ENCODE results near the gene TEX51.

TEX51 gene

GRCh38 chr2:126912201-126912600 lies 13.5 kb downstream of the TEX51 start:
- H3K4me1 ChIP-seq (ENCODE audit: control insufficient read depth, insufficient read depth, low read length), result no peaks in the 10 kb centered on the region
- CTCF ChIA-PET, result no interaction called here

GRCh38 chr2:126913329-126913728 lies 14.6 kb downstream of the TEX51 start:
- Histone ChIP-seq H3K4me1 (ENCODE audit: control insufficient read depth, insufficient read depth, low read length) (no peaks in the 10 kb centered on the region), H3K27ac (ENCODE audit: extremely low read depth, low read depth, low read length) (no peak overlapping the region), H3K9me3 (ENCODE audit: control insufficient read depth, insufficient read depth, low read depth, low read length) (no peaks in the 10 kb centered on the region), H3K4me3 (ENCODE audit: low read depth, low read length) (no peak overlapping the region), H3K36me3 (ENCODE audit: control insufficient read depth in 2 of 2, insufficient read depth in 1 of 2, low read length in 2 of 2) (no peaks in the 10 kb centered on the region)
- no peak for TF ChIP-seq ZNF221 (tag by site-specific recombination; IDR thresholded peaks at IDR 0.05; ENCODE audit: borderline replicate concordance)
- no peak for TF ChIP-seq ZNF302 (tag by site-specific recombination; IDR thresholded peaks at IDR 0.05; ENCODE audit: low read depth)
- no peak for TF ChIP-seq ZNF501 (tag by site-specific recombination; IDR thresholded peaks at IDR 0.05)
- TF ChIP-seq ZNF473 (tag by site-specific recombination; IDR thresholded peaks at IDR 0.05), result no peak
- no peak for TF ChIP-seq ZBTB10 (tag by site-specific recombination; IDR thresholded peaks at IDR 0.05)
- POLR2A ChIA-PET, result no interaction called here
- CTCF ChIA-PET, result no interaction called here

More at GRCh38 chr2:126912201-126912600, 13.5 kb downstream of the TEX51 start:
- no peaks in the 10 kb centered on the region for H3K9me3 ChIP-seq (ENCODE audit: control insufficient read depth, insufficient read depth, low read depth, low read length)
- POLR2A ChIA-PET, result no interaction called here
- no peak overlapping the region for H3K27ac ChIP-seq (ENCODE audit: extremely low read depth, low read depth, low read length)
- H3K36me3 ChIP-seq (ENCODE audit: control insufficient read depth in 2 of 2, insufficient read depth in 1 of 2, low read length in 2 of 2), result no peaks in the 10 kb centered on the region
- TF ChIP-seq ZIC2 (tag by site-specific recombination; IDR thresholded peaks at IDR 0.05) (no peak), IKZF3 (tag by site-specific recombination; IDR thresholded peaks at IDR 0.05) (no peak), ZNF148 (tag by site-specific recombination; IDR thresholded peaks at IDR 0.05; ENCODE audit: borderline replicate concordance) (no peak), KLF8 (tag by site-specific recombination; IDR thresholded peaks at IDR 0.05) (no peak), GLIS2 (tag by site-specific recombination; IDR thresholded peaks at IDR 0.05) (no peak)
- no peak overlapping the region for H3K4me3 ChIP-seq (ENCODE audit: low read depth, low read length)

- no peak for TF ChIP-seq ZNF626 (tag by site-specific recombination; IDR thresholded peaks at IDR 0.05)
- TF ChIP-seq ZBTB1 (tag by site-specific recombination; IDR thresholded peaks at IDR 0.05), result no peak
- no peak for TF ChIP-seq ZBTB21 (tag by site-specific recombination; IDR thresholded peaks at IDR 0.05)
- no peak for TF ChIP-seq MEIS1 (CRISPR knock-in tag; IDR thresholded peaks at IDR 0.05; ENCODE audit: borderline replicate concordance)
- no peak for TF ChIP-seq MYNN (tag by site-specific recombination; IDR thresholded peaks at IDR 0.05; ENCODE audit: borderline replicate concordance)
- no peak for TF ChIP-seq ZNF214 (tag by site-specific recombination; IDR thresholded peaks at IDR 0.05; ENCODE audit: borderline replicate concordance)
- TF ChIP-seq ZNF24 (tag by site-specific recombination; IDR thresholded peaks at IDR 0.05), result no peak
- no peak for TF ChIP-seq ZNF239 (tag by site-specific recombination; IDR thresholded peaks at IDR 0.05)
- TF ChIP-seq BCL11A (tag by site-specific recombination; IDR thresholded peaks at IDR 0.05; ENCODE audit: low read depth), result no peak
- ChIA-PET POLR2A (no interaction called here), CTCF (no interaction called here)
Measured at GRCh38 chr2:126913881-126914615, 15.4 kb downstream of the TEX51 start.

More at GRCh38 chr2:126913881-126914615, 15.4 kb downstream of the TEX51 start:
- H3K4me1 ChIP-seq (ENCODE audit: control insufficient read depth, insufficient read depth, low read length), result no peaks in the 10 kb centered on the region
- H3K4me3 ChIP-seq (ENCODE audit: low read depth, low read length), result no peak overlapping the region
- no peak overlapping the region for H3K27ac ChIP-seq (ENCODE audit: extremely low read depth, low read depth, low read length)
- H3K36me3 ChIP-seq (ENCODE audit: control insufficient read depth in 2 of 2, insufficient read depth in 1 of 2, low read length in 2 of 2), result no peaks in the 10 kb centered on the region
- no peaks in the 10 kb centered on the region for H3K9me3 ChIP-seq (ENCODE audit: control insufficient read depth, insufficient read depth, low read depth, low read length)

Data from HEK293 (cell line).